MV-4-11 (cell line): Measurements from ENCODE around the gene MCFD2.

Experiments used
- DNase-seq: peaks from one replicate; lab custom pipeline; 2025; lab: John Stamatoyannopoulos, UW

Gene MCFD2

GRCh38 chr2:46873604-46874068 lies 42.0 kb downstream of the MCFD2 start:
- peak; percentile 88 for DNase-seq

DNA sequence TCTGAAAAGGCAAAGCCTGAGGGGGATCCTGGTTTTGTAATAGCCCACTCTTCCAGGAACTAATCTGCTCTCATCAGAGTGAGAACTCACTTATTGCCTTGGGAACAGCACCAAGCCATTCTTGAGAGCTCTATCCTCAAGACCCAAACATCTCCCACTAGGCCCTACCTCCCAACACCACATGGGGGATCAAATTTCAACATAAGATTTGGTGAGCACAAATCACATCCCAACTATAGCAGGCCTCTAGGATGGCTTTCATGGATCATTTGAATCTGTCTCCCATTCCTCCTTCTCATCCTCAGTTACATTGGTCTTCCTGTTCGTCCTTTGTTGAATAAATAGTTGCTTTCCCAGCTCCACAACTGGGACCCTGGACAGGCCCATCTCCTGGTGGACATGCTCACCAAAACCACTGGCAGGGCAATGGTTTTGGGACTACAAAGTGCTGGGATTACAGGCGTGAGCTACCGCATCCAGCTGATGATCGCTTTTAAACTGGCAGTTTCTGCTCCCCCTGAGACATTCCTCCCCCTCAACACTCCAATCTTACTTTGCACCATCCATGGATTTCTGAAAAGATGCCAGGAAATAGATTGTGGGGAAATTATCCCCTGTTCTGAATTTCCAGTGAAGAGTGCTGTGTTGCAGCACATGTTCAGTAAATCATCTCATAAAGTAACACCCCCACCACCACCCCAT lies 42.6 kb downstream of the MCFD2 start:
- DNase-seq = no peak

DNA sequence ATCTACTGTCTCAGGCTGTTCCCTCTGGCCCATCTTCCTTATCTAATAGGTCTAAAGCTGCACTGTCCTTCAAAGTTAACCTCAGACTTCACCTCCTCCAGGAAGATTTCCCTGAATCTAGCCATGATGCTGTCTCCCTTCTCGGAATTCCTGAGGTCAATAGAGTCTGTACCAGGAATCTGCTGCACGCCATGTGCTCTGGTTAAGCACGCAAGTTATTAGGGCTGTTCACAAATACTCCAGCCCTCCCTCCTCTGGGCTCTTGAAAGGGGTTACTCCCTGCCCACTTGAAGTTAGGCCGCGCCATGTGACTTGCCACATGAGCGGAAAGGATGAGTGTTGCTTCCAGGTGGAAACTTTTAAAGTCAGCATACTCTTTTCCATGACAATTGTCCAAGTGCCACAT lies 43.6 kb downstream of the MCFD2 start:
- DNase-seq = no peak

- DNase-seq = no peak
These were observed 45.4 kb downstream of the MCFD2 start for GRCh38 chr2:46870051-46870839.

- no peak for DNase-seq
These were observed 46.0 kb downstream of the MCFD2 start for GRCh38 chr2:46869621-46870020.

DNA sequence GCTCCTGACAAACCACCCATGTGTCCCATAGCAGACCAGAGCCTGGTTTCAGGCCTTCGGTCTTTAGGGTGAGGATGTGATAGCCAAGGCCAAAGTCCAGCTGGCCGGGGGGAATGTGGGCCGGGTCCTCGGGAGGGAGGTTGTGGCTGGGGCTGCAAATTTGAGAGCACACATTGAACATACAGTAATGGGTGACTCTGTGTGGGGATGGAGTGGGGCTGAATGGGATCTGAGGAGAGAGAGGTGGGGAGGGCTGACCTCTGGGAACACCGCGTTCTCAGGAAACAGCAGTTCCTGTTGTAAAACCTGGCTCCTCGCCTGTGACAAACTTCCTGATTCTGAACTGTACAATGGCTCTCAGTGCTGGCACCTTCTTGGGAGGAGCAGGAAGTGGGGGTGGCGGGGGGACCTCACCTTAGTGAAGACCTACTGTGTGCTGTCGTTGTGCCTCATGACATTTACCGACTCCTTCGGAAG lies 48.8 kb downstream of the MCFD2 start:
- DNase-seq = no peak

DNA sequence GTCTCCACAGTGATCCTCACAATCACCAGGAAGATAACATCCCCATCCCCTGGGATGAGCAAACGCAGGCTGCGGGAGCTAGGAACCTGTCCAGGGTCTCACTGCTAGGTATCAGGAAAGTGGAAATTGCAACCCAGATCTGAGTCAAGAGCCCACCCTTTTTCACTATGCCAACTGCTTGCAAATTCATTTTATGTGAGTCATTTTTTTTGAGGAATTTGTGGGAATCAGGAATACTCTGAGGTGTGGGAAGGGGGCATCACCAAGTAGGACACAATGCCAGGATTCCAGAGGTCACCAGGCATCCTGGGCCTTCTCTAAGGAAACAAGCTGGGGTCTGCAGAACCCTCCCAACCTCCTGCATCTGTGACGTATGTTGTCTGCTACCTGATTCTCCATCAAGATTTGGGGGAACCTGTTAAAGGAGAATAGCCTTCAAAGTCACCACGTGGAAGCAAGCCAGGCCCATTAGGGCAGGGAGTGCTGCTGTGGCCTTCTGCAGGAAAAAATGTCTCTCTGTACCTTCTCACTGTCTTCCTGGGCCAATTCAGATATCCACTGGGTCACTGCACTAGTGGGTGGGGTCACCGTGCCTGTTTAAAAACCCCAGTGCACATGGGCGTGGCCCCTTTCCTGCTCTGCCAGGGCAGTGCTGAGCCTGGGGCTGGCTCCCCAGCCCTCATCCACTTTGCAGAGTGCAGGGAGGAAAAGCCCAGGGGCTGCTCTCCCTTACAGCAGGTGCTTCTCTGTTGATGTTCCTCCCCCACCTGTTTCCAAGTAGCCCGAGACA lies 50.2 kb downstream of the MCFD2 start:
- no peak for DNase-seq

- DNase-seq = no peak
These were observed 51.7 kb downstream of the MCFD2 start for GRCh38 chr2:46863882-46864281.

- no peak for DNase-seq
These were observed 53.1 kb downstream of the MCFD2 start for GRCh38 chr2:46862514-46862913.

GRCh38 chr2:46861916-46862315 lies 53.7 kb downstream of the MCFD2 start:
- no peak for DNase-seq

DNA sequence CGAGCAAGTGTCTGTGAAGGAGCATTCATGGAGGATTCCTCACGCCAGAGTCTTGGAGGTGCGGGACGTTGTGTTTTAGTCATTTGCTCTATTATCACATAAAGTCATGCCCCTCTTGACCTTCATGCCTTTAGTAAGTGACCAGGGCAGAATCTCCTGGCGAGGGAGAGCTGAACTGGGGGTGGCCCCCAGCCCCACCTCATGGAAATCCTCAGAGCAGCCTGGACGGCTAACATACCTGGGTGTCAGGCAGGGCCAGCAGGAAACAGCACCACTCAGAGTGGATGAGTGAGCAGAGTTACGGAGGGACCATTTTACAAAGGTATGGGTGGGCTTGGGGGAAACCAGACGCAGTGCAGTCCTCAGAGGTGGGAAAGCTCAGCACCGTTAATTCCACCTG lies 56.1 kb downstream of the MCFD2 start:
- no peak for DNase-seq

DNA sequence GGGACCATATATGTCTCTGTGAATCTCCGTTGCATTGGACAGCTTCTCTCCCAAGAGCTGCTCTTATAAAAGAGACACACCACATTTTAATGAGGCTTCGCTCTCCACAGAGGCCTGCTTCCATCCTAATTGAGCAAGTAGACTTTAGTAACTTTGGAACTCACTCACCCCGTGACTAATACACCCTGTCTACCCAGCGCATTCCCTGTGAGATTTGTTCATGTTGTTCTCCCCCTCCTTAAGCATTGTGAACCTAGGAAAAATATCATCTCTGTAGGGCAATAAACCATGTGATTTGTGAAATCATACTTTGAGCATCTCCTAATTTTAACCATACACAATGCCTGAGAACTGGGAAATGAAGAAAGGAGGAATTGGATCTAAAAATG lies 56.9 kb downstream of the MCFD2 start:
- no peak for DNase-seq

DNA sequence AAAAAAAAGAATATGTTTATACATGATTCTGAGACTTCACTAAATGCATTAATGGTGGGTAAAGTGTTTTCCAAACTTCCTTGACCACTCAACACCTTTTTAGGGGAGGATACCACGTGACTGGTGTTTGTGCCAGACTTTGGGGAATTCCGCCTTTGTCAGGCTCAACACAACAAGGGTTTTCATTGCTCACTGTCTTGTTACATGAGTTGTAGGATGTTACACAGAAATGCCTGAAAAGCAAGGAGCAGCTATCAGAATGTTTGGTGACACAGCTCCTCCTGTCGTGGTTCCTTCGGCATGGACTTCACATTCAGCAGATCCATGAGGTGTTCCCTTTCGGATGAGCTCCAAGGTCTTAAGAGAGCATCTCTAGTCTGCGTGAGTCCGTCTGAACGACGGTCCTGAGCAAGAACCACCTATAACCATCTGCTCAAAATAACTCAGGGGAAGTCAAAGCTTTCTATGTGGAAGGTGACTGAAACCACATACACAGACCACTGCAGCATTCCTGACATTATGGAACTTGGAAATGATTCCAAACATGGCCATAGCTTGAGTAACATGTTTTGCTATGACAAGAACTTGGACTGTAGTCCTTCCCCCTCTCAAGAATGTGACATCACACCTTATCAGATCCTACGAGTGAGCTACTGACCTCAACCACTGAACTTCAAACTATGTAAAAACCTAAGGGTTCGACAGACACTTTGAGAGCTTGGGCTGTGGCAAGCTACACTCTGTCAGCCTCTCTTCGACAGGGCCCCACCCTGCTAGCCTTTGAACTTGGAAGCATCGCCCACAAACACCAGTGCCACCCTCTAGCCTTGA lies 57.5 kb downstream of the MCFD2 start:
- DNase-seq = no peak

- no peak for DNase-seq
These were observed 59.3 kb downstream of the MCFD2 start for GRCh38 chr2:46856336-46856735.

DNA sequence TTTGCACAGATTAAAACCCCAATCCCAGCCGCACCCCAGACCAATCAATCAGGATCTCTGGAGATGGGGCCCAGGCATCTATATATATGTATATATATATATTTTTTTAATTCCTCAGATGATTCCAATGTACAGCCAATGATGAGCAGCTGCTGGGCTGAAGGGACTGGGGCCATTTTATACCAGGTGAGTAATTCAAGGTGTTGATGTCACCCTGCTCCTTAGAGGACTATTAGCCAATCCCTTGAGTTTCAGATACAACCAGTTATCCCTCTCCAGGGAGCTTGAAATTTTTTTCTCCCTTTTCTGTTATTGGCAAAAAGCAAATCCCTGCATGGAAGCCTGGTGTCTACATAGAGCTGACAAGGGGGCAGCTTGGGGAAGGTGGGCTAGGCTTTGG lies 59.8 kb downstream of the MCFD2 start:
- DNase-seq = no peak

DNA sequence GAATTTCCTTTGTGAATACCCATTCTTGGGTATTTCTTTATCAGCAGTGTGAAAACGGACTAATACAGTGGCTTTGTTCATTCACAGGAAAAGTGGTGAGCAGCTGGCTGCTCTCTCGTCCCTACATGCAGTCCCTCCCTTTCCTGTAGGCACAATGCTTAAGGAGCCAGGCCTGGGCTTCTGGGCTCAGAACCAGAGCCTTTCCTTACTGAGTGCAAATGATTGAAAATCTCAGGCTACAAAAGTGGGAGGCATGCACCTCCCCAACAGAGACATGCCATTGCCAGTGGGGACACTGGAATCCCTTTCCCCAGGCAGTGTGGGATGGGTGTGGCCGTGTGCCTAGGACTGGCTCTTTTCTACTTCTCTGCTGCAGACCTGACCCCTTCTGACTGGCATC lies 61.3 kb downstream of the MCFD2 start:
- no peak for DNase-seq

DNA sequence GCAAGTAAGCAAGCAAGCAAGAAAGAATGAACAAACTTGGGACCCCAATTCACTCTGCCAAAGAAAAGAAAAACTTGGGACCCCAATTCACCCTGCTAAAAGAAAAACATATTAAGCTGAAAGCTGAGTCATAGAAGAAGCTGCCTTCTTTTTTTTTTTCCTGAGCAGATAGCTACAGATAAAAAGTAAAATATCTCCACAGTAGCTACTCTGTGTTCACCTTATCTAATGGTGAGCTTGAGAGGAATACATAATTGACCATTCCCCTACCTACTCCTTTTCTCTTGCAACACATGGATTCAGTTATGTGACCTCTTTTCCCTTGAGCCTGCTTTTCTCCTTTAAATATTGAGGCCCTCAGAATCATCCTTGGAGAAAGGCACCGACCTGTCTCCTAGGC lies 63.0 kb downstream of the MCFD2 start:
- DNase-seq = no peak

- no peak for DNase-seq
These were observed 63.5 kb downstream of the MCFD2 start for GRCh38 chr2:46852124-46852523.
